HUES48 (cell line): ENCODE results near the gene DPF3.

Experiments used
- H3K27ac ChIP-seq: one replicate; pipeline ENCODE4 v1.7.0; 2013; ENCODE audit warnings: low read depth, low read length, inconsistent platforms
- H3K27me3 ChIP-seq: 2 replicates; pipeline ENCODE4 v1.6.1; 2013; ENCODE audit warnings: mild to moderate bottlenecking, low read length; ENCODE audit not compliant: control insufficient read depth, insufficient read depth
- H3K36me3 ChIP-seq: 2 replicates; pipeline ENCODE4 v1.6.1; 2013; ENCODE audit warnings: low read length; ENCODE audit not compliant: control insufficient read depth, insufficient read depth
- H3K4me1 ChIP-seq: 2 replicates; pipeline ENCODE4 v1.6.1; 2013; ENCODE audit warnings: mild to moderate bottlenecking, low read length; ENCODE audit not compliant: control insufficient read depth, insufficient read depth
- H3K4me3 ChIP-seq: 2 replicates; pipeline ENCODE4 v1.5.1; 2013; ENCODE audit warnings: mild to moderate bottlenecking, low read depth, low read length
- H3K9ac ChIP-seq: 2 replicates; pipeline ENCODE4 v1.6.1; 2013; ENCODE audit warnings: mild to moderate bottlenecking, low read depth, low read length, moderate library complexity
- H3K9me3 ChIP-seq: 2 replicates; pipeline ENCODE4 v1.6.1; 2013; ENCODE audit warnings: low read length; ENCODE audit not compliant: control insufficient read depth, insufficient read depth

Gene DPF3

GRCh38 chr14:72782817-72783216, 111.1 kb downstream of the DPF3 start:
- Histone ChIP-seq H3K4me1 (no peaks in the 10 kb centered on the region), H3K27me3 (no peaks in the 10 kb centered on the region), H3K9ac (no peak overlapping the region), H3K36me3 (no peaks in the 10 kb centered on the region), H3K27ac (no peak overlapping the region), H3K4me3 (no peak overlapping the region), H3K9me3 (no peaks in the 10 kb centered on the region)

- H3K27ac ChIP-seq = no peak overlapping the region
- H3K9ac ChIP-seq = no peak overlapping the region
- no peaks in the 10 kb centered on the region for H3K9me3 ChIP-seq
- no peaks in the 10 kb centered on the region for H3K4me1 ChIP-seq
- H3K4me3 ChIP-seq = no peak overlapping the region
- H3K27me3 ChIP-seq = no peaks in the 10 kb centered on the region
- no peaks in the 10 kb centered on the region for H3K36me3 ChIP-seq
These were observed 112.1 kb downstream of the DPF3 start for GRCh38 chr14:72781561-72782508.

GRCh38 chr14:72780751-72781150, 113.2 kb downstream of the DPF3 start:
- no peaks in the 10 kb centered on the region for H3K27me3 ChIP-seq
- H3K4me1 ChIP-seq = no peaks in the 10 kb centered on the region
- no peaks in the 10 kb centered on the region for H3K9me3 ChIP-seq
- no peak overlapping the region for H3K4me3 ChIP-seq
- no peak overlapping the region for H3K27ac ChIP-seq
- H3K36me3 ChIP-seq = no peaks in the 10 kb centered on the region
- H3K9ac ChIP-seq = no peak overlapping the region

GRCh38 chr14:72779679-72780078, 114.2 kb downstream of the DPF3 start:
- Histone ChIP-seq H3K9ac (no peak overlapping the region), H3K4me1 (no peaks in the 10 kb centered on the region), H3K4me3 (no peak overlapping the region), H3K9me3 (no peaks in the 10 kb centered on the region), H3K27ac (no peak overlapping the region), H3K36me3 (no peaks in the 10 kb centered on the region), H3K27me3 (no peaks in the 10 kb centered on the region)

GRCh38 chr14:72777636-72778035, 116.3 kb downstream of the DPF3 start:
- H3K9ac ChIP-seq = no peak overlapping the region
- H3K27ac ChIP-seq = no peak overlapping the region
- H3K4me1 ChIP-seq = no peaks in the 10 kb centered on the region
- no peaks in the 10 kb centered on the region for H3K27me3 ChIP-seq
- no peaks in the 10 kb centered on the region for H3K36me3 ChIP-seq
- H3K9me3 ChIP-seq = no peaks in the 10 kb centered on the region
- no peak overlapping the region for H3K4me3 ChIP-seq

GRCh38 chr14:72776701-72777261, 117.1 kb downstream of the DPF3 start:
- no peak overlapping the region for H3K4me3 ChIP-seq
- no peaks in the 10 kb centered on the region for H3K36me3 ChIP-seq
- no peak overlapping the region for H3K27ac ChIP-seq
- H3K27me3 ChIP-seq = no peaks in the 10 kb centered on the region
- H3K4me1 ChIP-seq = no peaks in the 10 kb centered on the region
- H3K9ac ChIP-seq = no peak overlapping the region
- no peaks in the 10 kb centered on the region for H3K9me3 ChIP-seq

- no peaks in the 10 kb centered on the region for H3K36me3 ChIP-seq
- no peaks in the 10 kb centered on the region for H3K27me3 ChIP-seq
- no peak overlapping the region for H3K4me3 ChIP-seq
- no peaks in the 10 kb centered on the region for H3K4me1 ChIP-seq
- H3K9me3 ChIP-seq = no peaks in the 10 kb centered on the region
- H3K27ac ChIP-seq = no peak overlapping the region
- H3K9ac ChIP-seq = no peak overlapping the region
These were observed 117.9 kb downstream of the DPF3 start for GRCh38 chr14:72775923-72776554.

- no peaks in the 10 kb centered on the region for H3K27me3 ChIP-seq
- no peaks in the 10 kb centered on the region for H3K9me3 ChIP-seq
- no peak overlapping the region for H3K4me3 ChIP-seq
- H3K27ac ChIP-seq = no peak overlapping the region
- H3K9ac ChIP-seq = no peak overlapping the region
- H3K4me1 ChIP-seq = no peaks in the 10 kb centered on the region
- H3K36me3 ChIP-seq = no peaks in the 10 kb centered on the region
These were observed 118.8 kb downstream of the DPF3 start for GRCh38 chr14:72774894-72775620.

- no peaks in the 10 kb centered on the region for H3K4me1 ChIP-seq
These were observed 119.8 kb downstream of the DPF3 start for GRCh38 chr14:72774141-72774540.

GRCh38 chr14:72771561-72771960, 122.3 kb downstream of the DPF3 start:
- H3K4me1 ChIP-seq = no peaks in the 10 kb centered on the region
- H3K27me3 ChIP-seq = no peaks in the 10 kb centered on the region
- H3K9me3 ChIP-seq = peaks cover 4% of the 10 kb centered on the region; the same call in 1 of the 2 replicates
- no peak overlapping the region for H3K9ac ChIP-seq
- H3K36me3 ChIP-seq = no peaks in the 10 kb centered on the region
- no peak overlapping the region for H3K27ac ChIP-seq
- H3K4me3 ChIP-seq = no peak overlapping the region

More at GRCh38 chr14:72774141-72774540, 119.8 kb downstream of the DPF3 start:
- Histone ChIP-seq H3K27me3 (no peaks in the 10 kb centered on the region), H3K4me3 (no peak overlapping the region), H3K9me3 (no peaks in the 10 kb centered on the region), H3K27ac (no peak overlapping the region), H3K36me3 (no peaks in the 10 kb centered on the region), H3K9ac (no peak overlapping the region)
